Keratinocyte (primary cell): ENCODE results near the gene TPCN1. TPM values are rescaled to one million over a fixed set of nuclear protein-coding genes. Genes with fewer than 3 reads are reported as not detected.

Experiments used
- DNase-seq: peaks from one replicate; pipeline ENCODE4 v3.0.0-alpha.2; 2011; ENCODE audit warnings: low read depth, missing footprints, low spot score
- FAIRE-seq: peaks from 2 replicates; lab custom pipeline; 2011; peaks lifted over from hg19 to GRCh38; lab: Jason Lieb, UNC
- H2AFZ ChIP-seq: 2 replicates; pipeline ENCODE4 v1.6.0; 2012; ENCODE audit warnings: low read length, control low read depth, inconsistent platforms; ENCODE audit not compliant: control insufficient read depth
- H3K27ac ChIP-seq: 2 replicates; pipeline ENCODE4 v1.5.1; 2011; ENCODE audit warnings: low read length; ENCODE audit not compliant: control insufficient read depth, insufficient read depth
- H3K27me3 ChIP-seq: 3 replicates; pipeline ENCODE4 v1.6.0; 2011; ENCODE audit warnings: low read length; ENCODE audit not compliant: control insufficient read depth, insufficient read depth; ENCODE audit errors: extremely low read depth
- H3K36me3 ChIP-seq, 2 experiments: 2 replicates in 1 of 2; 3 replicates in 1 of 2; pipeline ENCODE4 v1.5.1; 2011; ENCODE audit warnings: low read length in 2 of 2, mild to moderate bottlenecking in 1 of 2; ENCODE audit not compliant: control insufficient read depth in 2 of 2, insufficient read depth in 2 of 2; ENCODE audit errors: extremely low read depth in 1 of 2
- H3K4me1 ChIP-seq: 3 replicates; pipeline ENCODE4 v1.5.1; 2011; ENCODE audit warnings: low read length; ENCODE audit not compliant: control insufficient read depth, insufficient read depth; ENCODE audit errors: extremely low read depth
- H3K4me2 ChIP-seq: 3 replicates; pipeline ENCODE4 v1.6.0; 2011; ENCODE audit warnings: low read depth, low read length; ENCODE audit not compliant: control insufficient read depth, insufficient read depth; ENCODE audit errors: extremely low read depth
- H3K4me3 ChIP-seq, 3 experiments: fragments of 200-600 bp in 1 of 3; sonication (generic) in 1 of 3; 2 replicates in 2 of 3; 3 replicates in 1 of 3; pipeline ENCODE4 v1.5.1; 2011 to 2016; ENCODE audit warnings: low read length in 3 of 3, mild to moderate bottlenecking in 3 of 3, control low read depth in 2 of 3, inconsistent platforms in 1 of 3, low read depth in 1 of 3, mixed read lengths in 1 of 3, mixed run types in 1 of 3, moderate library complexity in 1 of 3; ENCODE audit not compliant: control insufficient read depth in 2 of 3, insufficient read depth in 2 of 3; ENCODE audit errors: extremely low read depth in 1 of 3
- H3K79me2 ChIP-seq: 2 replicates; pipeline ENCODE4 v1.6.0; 2012; ENCODE audit warnings: low read length; ENCODE audit not compliant: control insufficient read depth, insufficient read depth
- H3K9ac ChIP-seq: 3 replicates; pipeline ENCODE4 v1.6.0; 2011; ENCODE audit warnings: low read length; ENCODE audit not compliant: control insufficient read depth, insufficient read depth; ENCODE audit errors: extremely low read depth
- H3K9me1 ChIP-seq: 3 replicates; pipeline ENCODE4 v1.6.0; 2011; ENCODE audit warnings: low read length; ENCODE audit not compliant: control insufficient read depth, insufficient read depth; ENCODE audit errors: extremely low read depth
- H3K9me3 ChIP-seq: 2 replicates; pipeline ENCODE4 v1.5.1; 2012; ENCODE audit warnings: low read depth, low read length; ENCODE audit not compliant: control insufficient read depth
- H4K20me1 ChIP-seq: 3 replicates; pipeline ENCODE4 v1.6.0; 2011; ENCODE audit warnings: low read length; ENCODE audit not compliant: control insufficient read depth, insufficient read depth; ENCODE audit errors: extremely low read depth
- EZH2 ChIP-seq: IDR thresholded peaks from one replicate; pipeline ENCODE4 v1.6.1; 2012; ENCODE audit warnings: inconsistent platforms, mild to moderate bottlenecking, low read length, moderate library complexity
- dilution Hi-C: fragments of 300-500 bp; cut with MboI; formaldehyde crosslinking; loops from one replicate; pipeline ENCODE4 v1.7.0; 2020; ENCODE audit warnings: low sequenced_read_pairs; ENCODE audit not compliant: extremely low pct_ligation_motif_present
- polyA plus RNA-seq, 5 experiments: library from polyadenylated mRNA; depleted of rRNA in 3 of 5; stranded (reverse) in 3 of 5; stranded (forward) in 1 of 5; unstranded in 1 of 5; fragments of >200 nt; gene quantifications; 1 replicate in 1 of 5; 2 replicates in 3 of 5; 3 replicates in 1 of 5; pipeline versions ENCODE4 v1.2.1 to v1.2.3, GENCODE V29; 2011 to 2012; ENCODE audit warnings: missing spikeins in 2 of 5, low read depth in 1 of 5, low replicate concordance in 1 of 5
- small RNA-seq, 3 experiments: library from RNA; depleted of rRNA; stranded (forward); fragments of <200 nt; gene quantifications; one replicate each; pipeline ENCODE3, GENCODE V24; 2012; ENCODE audit warnings: low read depth in 3 of 3, low replicate concordance in 1 of 3; ENCODE audit not compliant: insufficient read length in 3 of 3
- TF ChIP-seq, protein P1 (sequence below), 3 experiments: IDR thresholded peaks in 1 of 3; conservative IDR thresholded peaks in 1 of 3; optimal IDR thresholded peaks in 1 of 3; 2 replicates in 2 of 3; 3 replicates in 1 of 3; pipeline versions ENCODE3 to v1.5.1; 2011; ENCODE audit warnings: low read length in 3 of 3, mild to moderate bottlenecking in 3 of 3, moderate library complexity in 2 of 3, control low read depth in 1 of 3, inconsistent platforms in 1 of 3; ENCODE audit not compliant: insufficient read depth in 2 of 3; ENCODE audit errors: extremely low read depth in 1 of 3

The TPCN1 gene
- polyA plus RNA-seq, 1 donor (not counting 4 experiments of a cell fraction or from before 2014, with no cell fraction given): 6.8 TPM

DNA sequence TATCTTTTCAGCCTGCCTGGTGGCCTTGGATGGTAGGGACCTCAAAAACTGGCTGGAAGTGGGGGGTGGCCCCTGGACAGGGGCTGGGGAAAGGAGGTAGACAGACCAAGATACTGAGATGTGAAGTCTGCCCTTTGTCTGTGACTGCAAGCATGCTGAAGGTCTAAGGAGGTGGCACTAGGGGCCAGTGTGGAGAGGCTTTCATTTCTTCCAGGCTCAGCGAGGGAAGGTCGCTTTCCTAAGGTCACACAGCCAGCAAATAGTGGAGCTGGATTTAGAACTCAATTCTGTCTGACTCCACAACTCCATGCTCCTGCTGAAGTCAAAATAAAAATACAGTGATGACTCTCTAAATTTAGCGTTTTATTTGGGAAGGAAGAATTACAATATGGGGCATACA is 125.8 kb downstream of the TPCN1 start:
- Histone ChIP-seq H3K4me1 (no peaks in the 10 kb centered on the region), H3K36me3 (no peaks in the 10 kb centered on the region), H3K4me2 (no peak overlapping the region), H3K9me3 (no peaks in the 10 kb centered on the region), H3K79me2 (no peaks in the 10 kb centered on the region), H3K9me1 (no peaks in the 10 kb centered on the region), H3K27me3 (no peaks in the 10 kb centered on the region), H2AFZ (no peak overlapping the region), H3K9ac (no peak overlapping the region), H3K27ac (no peak overlapping the region), H3K4me3 (no peak overlapping the region), H4K20me1 (no peaks in the 10 kb centered on the region)
- dilution Hi-C loops: no loop called here
- TF ChIP-seq, protein P1, sequence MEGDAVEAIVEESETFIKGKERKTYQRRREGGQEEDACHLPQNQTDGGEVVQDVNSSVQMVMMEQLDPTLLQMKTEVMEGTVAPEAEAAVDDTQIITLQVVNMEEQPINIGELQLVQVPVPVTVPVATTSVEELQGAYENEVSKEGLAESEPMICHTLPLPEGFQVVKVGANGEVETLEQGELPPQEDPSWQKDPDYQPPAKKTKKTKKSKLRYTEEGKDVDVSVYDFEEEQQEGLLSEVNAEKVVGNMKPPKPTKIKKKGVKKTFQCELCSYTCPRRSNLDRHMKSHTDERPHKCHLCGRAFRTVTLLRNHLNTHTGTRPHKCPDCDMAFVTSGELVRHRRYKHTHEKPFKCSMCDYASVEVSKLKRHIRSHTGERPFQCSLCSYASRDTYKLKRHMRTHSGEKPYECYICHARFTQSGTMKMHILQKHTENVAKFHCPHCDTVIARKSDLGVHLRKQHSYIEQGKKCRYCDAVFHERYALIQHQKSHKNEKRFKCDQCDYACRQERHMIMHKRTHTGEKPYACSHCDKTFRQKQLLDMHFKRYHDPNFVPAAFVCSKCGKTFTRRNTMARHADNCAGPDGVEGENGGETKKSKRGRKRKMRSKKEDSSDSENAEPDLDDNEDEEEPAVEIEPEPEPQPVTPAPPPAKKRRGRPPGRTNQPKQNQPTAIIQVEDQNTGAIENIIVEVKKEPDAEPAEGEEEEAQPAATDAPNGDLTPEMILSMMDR (optimal IDR thresholded peaks at IDR 0.05 in 1 of 3, IDR thresholded peaks at IDR 0.05 in 1 of 3, conservative IDR thresholded peaks at IDR 0.05 in 1 of 3; ENCODE audit: extremely low read depth in 1 of 3, insufficient read depth in 2 of 3, low read length in 3 of 3): no peak
- no peak for TF ChIP-seq EZH2
- DNase-seq (no peak), FAIRE-seq (no peak)

DNA sequence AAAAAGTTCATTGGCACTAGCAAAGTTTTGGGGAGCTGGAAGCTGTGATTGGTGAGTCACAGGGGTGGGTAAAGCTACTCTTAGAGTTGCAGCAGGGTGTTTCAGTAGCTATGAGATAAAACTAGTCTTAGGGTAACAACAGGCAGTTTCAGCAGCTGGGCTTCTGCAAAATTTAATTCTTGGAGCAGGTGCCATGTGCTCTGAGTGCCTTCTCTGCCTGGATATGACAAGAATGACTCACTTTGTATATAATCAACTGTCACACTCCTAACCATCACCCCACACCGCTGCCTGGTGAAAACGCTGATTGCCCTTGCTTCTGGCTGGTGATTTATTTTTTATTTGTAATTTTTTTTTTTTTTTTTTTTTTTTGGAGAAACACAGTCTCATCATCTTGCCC is 126.6 kb downstream of the TPCN1 start:
- TF ChIP-seq, protein P1 (optimal IDR thresholded peaks at IDR 0.05 in 1 of 3, IDR thresholded peaks at IDR 0.05 in 1 of 3, conservative IDR thresholded peaks at IDR 0.05 in 1 of 3; ENCODE audit: extremely low read depth in 1 of 3, insufficient read depth in 2 of 3, low read length in 3 of 3): no peak
- no peak overlapping the region for H2AFZ ChIP-seq
- no peaks in the 10 kb centered on the region for H3K9me1 ChIP-seq
- H3K27ac ChIP-seq: no peak overlapping the region
- FAIRE-seq (no peak), DNase-seq (no peak)
- no peaks in the 10 kb centered on the region for H3K4me1 ChIP-seq
- no peaks in the 10 kb centered on the region for H3K27me3 ChIP-seq
- no peaks in the 10 kb centered on the region for H3K79me2 ChIP-seq
- H3K9ac ChIP-seq: no peak overlapping the region
- H3K36me3 ChIP-seq: no peaks in the 10 kb centered on the region
- no peak overlapping the region for H3K4me2 ChIP-seq
- H4K20me1 ChIP-seq: no peaks in the 10 kb centered on the region
- H3K4me3 ChIP-seq: no peak overlapping the region
- H3K9me3 ChIP-seq: no peaks in the 10 kb centered on the region
- dilution Hi-C loops: no loop called here

Small RNA genes lying within 50 kb of the gene (small RNA-seq; reads per million reads assigned to genes)
- gene MIR6762: 0 reads per million in 3 experiments
- 0 reads per million in 3 experiments for gene RF00019

Other genes starting within 250 kb of the TPCN1 start
- gene OAS2, start 242.9 kb upstream of the TPCN1 start, polyA plus RNA-seq: 88.1 to 106 TPM (median 92.7 TPM) in 3 replicates
- gene DTX1, start 164.7 kb upstream of the TPCN1 start, polyA plus RNA-seq: not detected in 3 replicates
- gene RASAL1, start 85.7 kb upstream of the TPCN1 start, polyA plus RNA-seq: 0.05 to 0.17 TPM (median 0.06 TPM) in 3 replicates
- gene CFAP73, start 71.7 kb upstream of the TPCN1 start, polyA plus RNA-seq: not detected in 3 replicates
- gene DDX54, start 36.0 kb upstream of the TPCN1 start, polyA plus RNA-seq: 42.1 to 47.3 TPM (median 44.6 TPM) in 3 replicates
- gene RITA1, start 35.7 kb upstream of the TPCN1 start, polyA plus RNA-seq: 11.8 to 14.5 TPM (median 14.5 TPM) in 3 replicates
- 8.0 to 14.6 TPM (median 8.8 TPM) in 3 replicates for gene SLC8B1, start 113.6 kb downstream of the TPCN1 start, polyA plus RNA-seq
- gene PLBD2, start 137.1 kb downstream of the TPCN1 start, polyA plus RNA-seq: 6.4 to 12.9 TPM (median 10.8 TPM) in 3 replicates
- not detected in 3 replicates for gene SDS, start 182.4 kb downstream of the TPCN1 start, polyA plus RNA-seq
- gene SDSL, start 200.9 kb downstream of the TPCN1 start, polyA plus RNA-seq: 1.4 to 4.7 TPM (median 1.9 TPM) in 3 replicates